Subcutaneous abdominal adipose tissue (tissue), 5 donors: Measurements from ENCODE around the gene ROBO1.

ENCODE experiments used
- H3K27ac ChIP-seq: one replicate; pipeline ENCODE4 v1.7.0; 2013; ENCODE audit warnings: low read depth, mild to moderate bottlenecking, inconsistent platforms, low read length, moderate library complexity
- H3K27me3 ChIP-seq, 5 donors: one replicate each; pipeline ENCODE4 v1.7.0; 2013; ENCODE audit warnings: low read length in 5 of 5, inconsistent platforms in 1 of 5; ENCODE audit not compliant: control insufficient read depth in 5 of 5, insufficient read depth in 4 of 5
- H3K36me3 ChIP-seq, 5 donors: one replicate each; pipeline ENCODE4 v1.7.0; 2013; ENCODE audit warnings: low read length in 5 of 5; ENCODE audit not compliant: control insufficient read depth in 5 of 5, insufficient read depth in 5 of 5
- H3K4me1 ChIP-seq, 5 donors: one replicate each; pipeline ENCODE4 v1.7.0; 2013; ENCODE audit warnings: low read length in 5 of 5, mild to moderate bottlenecking in 3 of 5, moderate library complexity in 1 of 5; ENCODE audit not compliant: control insufficient read depth in 5 of 5, insufficient read depth in 5 of 5
- H3K4me3 ChIP-seq, 5 donors: one replicate each; pipeline ENCODE4 v1.7.0; 2013; ENCODE audit warnings: low read length in 5 of 5, low read depth in 1 of 5
- H3K9ac ChIP-seq, 5 donors: one replicate each; pipeline ENCODE4 v1.7.0; 2013; ENCODE audit warnings: low read length in 5 of 5, mild to moderate bottlenecking in 4 of 5, moderate library complexity in 3 of 5
- H3K9me3 ChIP-seq, 5 donors: one replicate each; pipeline ENCODE4 v1.7.0; 2013; ENCODE audit warnings: low read length in 5 of 5; ENCODE audit not compliant: control insufficient read depth in 5 of 5
- donor health status: healthy.
- donor health status: healthy.
- donor health status: healthy.
- donor health status: healthy.
- donor health status: healthy.

Gene ROBO1

GRCh38 chr3:79497447-79498111 lies 270.2 kb downstream of the ROBO1 start:
- no peaks in the 10 kb centered on the region for H3K27me3 ChIP-seq
- H3K27ac ChIP-seq, result no peak overlapping the region
- no peak overlapping the region for H3K9ac ChIP-seq
- no peaks in the 10 kb centered on the region for H3K9me3 ChIP-seq
- no peaks in the 10 kb centered on the region for H3K4me1 ChIP-seq
- no peaks in the 10 kb centered on the region for H3K36me3 ChIP-seq
- H3K4me3 ChIP-seq, result no peak overlapping the region

GRCh38 chr3:79491029-79491641 lies 276.7 kb downstream of the ROBO1 start:
- no peaks in the 10 kb centered on the region for H3K36me3 ChIP-seq
- peaks cover 0 to 19% (median 15%) of the 10 kb centered on the region in 5 donors for H3K4me1 ChIP-seq
- no peaks in the 10 kb centered on the region for H3K27me3 ChIP-seq
- no peak overlapping the region for H3K27ac ChIP-seq
- peak overlapping the region in 2 of 5 donors; percentile 36 to 49 for H3K4me3 ChIP-seq
- peak overlapping the region in 2 of 5 donors; percentile 12 to 15 for H3K9ac ChIP-seq
- H3K9me3 ChIP-seq, result no peaks in the 10 kb centered on the region

DNA sequence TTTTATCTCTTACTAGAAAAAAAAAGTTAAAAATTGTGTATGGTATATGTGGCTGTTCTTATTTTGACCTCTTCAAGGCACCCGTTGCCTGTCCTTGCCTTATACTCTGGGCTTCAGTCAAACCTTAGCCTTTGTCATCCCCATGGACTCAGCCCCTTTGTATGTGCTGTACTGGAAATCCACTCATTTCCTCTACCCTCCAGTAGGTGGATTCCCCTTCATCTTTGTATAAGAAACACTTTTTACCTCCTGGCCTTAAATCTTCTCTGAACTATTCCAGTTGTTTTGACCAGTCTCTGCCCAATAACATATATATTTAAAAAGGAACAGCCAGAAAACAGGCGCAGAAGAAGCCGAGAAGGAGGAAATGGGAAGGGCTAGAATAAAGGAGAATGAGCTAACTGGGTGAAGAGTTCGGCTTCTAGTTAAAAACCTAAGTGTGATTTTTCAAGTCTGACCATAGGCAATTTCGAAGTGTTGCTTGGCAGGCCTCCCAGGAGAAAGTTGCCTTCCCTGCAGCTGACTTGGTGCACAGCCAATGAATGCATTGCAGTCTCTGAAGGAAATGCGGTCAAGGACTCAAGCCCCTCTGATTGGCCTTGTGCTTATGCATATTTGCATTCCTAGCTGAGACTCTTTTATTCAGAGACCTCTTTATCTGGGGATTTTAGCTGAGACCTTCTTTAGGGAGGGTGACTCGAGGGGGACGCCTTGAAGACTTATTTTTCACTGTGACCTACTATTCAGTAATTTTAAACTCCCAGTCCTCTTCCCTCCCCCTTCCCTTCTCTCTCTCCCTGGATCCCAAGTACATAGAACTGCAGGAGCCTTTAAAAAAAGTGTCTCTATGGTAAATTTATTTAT lies 277.4 kb downstream of the ROBO1 start:
- peaks cover 0 to 19% (median 15%) of the 10 kb centered on the region in 5 donors for H3K4me1 ChIP-seq
- H3K27ac ChIP-seq, result peak overlapping the region; percentile 74
- peak overlapping the region in 3 of 5 donors; percentile 1 to 67 (median 44) for H3K9ac ChIP-seq
- H3K9me3 ChIP-seq, result no peaks in the 10 kb centered on the region
- H3K4me3 ChIP-seq, result peak overlapping the region; percentile 23 to 59 (median 49)
- no peaks in the 10 kb centered on the region for H3K27me3 ChIP-seq
- no peaks in the 10 kb centered on the region for H3K36me3 ChIP-seq

DNA sequence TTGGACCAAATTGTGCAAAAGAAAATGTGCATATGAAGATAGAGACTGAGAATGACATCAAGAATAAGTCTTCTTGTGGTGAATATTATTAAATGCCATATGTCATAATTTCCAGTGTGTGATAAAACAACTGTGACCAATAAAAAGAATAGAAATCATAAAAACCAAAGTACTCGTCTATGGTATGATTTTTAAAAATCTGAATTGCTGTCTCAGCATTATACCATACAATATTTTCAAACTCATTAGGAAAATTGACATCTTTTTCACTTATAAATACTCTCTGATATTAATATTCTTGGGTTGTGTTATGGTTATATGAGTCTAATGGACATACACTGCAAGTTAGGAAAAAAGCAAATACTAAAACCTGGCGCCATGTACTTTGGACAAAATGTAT lies 279.4 kb downstream of the ROBO1 start:
- no peaks in the 10 kb centered on the region for H3K27me3 ChIP-seq
- H3K4me3 ChIP-seq, result no peak overlapping the region
- H3K36me3 ChIP-seq, result no peaks in the 10 kb centered on the region
- no peaks in the 10 kb centered on the region for H3K9me3 ChIP-seq
- peaks cover 0 to 19% (median 15%) of the 10 kb centered on the region in 5 donors for H3K4me1 ChIP-seq
- H3K9ac ChIP-seq, result no peak overlapping the region
- H3K27ac ChIP-seq, result no peak overlapping the region

GRCh38 chr3:79480746-79481145 lies 287.1 kb downstream of the ROBO1 start:
- Histone ChIP-seq H3K27ac (no peak overlapping the region), H3K9me3 (no peaks in the 10 kb centered on the region), H3K27me3 (no peaks in the 10 kb centered on the region), H3K9ac (no peak overlapping the region), H3K4me1 (no peaks in the 10 kb centered on the region), H3K4me3 (no peak overlapping the region), H3K36me3 (no peaks in the 10 kb centered on the region)

DNA sequence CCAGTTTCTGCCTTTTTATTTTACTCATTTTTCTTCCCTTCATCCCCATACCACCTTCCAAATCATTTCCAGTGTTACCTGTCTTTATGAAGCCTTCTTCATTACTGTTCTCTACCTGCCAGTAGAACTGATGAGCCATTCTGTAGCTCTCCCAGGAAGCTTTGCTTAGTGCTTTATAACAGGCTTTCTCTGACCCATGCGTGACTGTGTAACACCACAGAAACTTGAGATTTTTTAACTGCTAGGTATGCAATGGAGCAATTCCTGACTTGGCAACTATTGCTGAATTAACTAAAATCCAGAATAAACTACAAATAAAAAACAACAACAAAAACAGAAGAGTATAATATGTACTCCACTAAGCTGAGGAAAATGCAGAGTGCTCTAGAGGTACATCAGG lies 289.2 kb downstream of the ROBO1 start:
- H3K9me3 ChIP-seq, result no peaks in the 10 kb centered on the region
- no peaks in the 10 kb centered on the region for H3K4me1 ChIP-seq
- no peak overlapping the region for H3K4me3 ChIP-seq
- no peaks in the 10 kb centered on the region for H3K27me3 ChIP-seq
- no peak overlapping the region for H3K27ac ChIP-seq
- H3K36me3 ChIP-seq, result no peaks in the 10 kb centered on the region
- no peak overlapping the region for H3K9ac ChIP-seq

DNA sequence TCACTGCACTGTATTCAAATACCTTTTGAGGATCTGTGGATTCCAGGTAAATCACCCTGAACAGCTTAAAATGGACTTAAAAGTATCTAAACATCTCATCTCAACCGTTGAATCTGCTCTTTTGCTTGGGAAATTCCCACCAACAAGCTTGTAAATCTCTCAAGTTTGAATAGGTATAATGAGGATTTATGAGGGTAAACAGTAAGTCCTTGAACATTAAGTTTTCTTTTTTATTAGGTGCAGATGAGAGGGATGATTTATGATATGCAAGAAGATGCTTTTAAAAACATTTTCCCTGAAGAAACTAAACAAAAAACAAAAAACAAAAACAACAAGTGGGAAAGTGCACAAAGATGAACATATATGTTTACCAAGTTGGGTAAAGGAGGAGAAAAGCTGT lies 290.6 kb downstream of the ROBO1 start:
- H3K27ac ChIP-seq, result no peak overlapping the region

GRCh38 chr3:79473993-79474392 lies 293.8 kb downstream of the ROBO1 start:
- Histone ChIP-seq H3K4me1 (no peaks in the 10 kb centered on the region), H3K4me3 (no peak overlapping the region), H3K27me3 (no peaks in the 10 kb centered on the region), H3K9ac (no peak overlapping the region), H3K27ac (no peak overlapping the region), H3K9me3 (no peaks in the 10 kb centered on the region), H3K36me3 (no peaks in the 10 kb centered on the region)

More for the DNA sequence above, 290.6 kb downstream of the ROBO1 start:
- Histone ChIP-seq H3K9ac (no peak overlapping the region), H3K9me3 (no peaks in the 10 kb centered on the region), H3K36me3 (no peaks in the 10 kb centered on the region), H3K4me1 (no peaks in the 10 kb centered on the region), H3K4me3 (no peak overlapping the region), H3K27me3 (no peaks in the 10 kb centered on the region)

DNA sequence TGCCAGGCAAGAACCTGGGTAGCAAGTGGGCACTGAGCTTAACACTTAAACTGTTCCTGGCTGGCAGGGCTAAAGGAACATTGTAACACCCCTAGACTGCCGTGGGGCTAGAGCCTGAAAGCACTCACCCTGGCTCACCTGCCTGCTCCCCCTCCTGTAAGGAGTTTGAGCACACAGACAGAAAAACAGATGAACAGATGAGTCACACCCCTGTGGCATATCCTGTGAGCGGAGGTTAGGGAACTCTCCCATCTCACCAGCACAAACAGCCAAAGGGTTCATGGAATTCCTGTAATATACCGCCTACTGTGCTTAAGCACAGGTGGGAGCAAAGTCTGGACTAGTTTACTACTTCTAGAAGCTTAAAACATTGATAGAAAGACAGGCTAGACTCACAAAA lies 300.1 kb downstream of the ROBO1 start:
- no peak overlapping the region for H3K27ac ChIP-seq
- no peaks in the 10 kb centered on the region for H3K36me3 ChIP-seq
- no peaks in the 10 kb centered on the region for H3K27me3 ChIP-seq
- no peaks in the 10 kb centered on the region for H3K9me3 ChIP-seq
- no peak overlapping the region for H3K4me3 ChIP-seq
- H3K9ac ChIP-seq, result no peak overlapping the region
- H3K4me1 ChIP-seq, result no peaks in the 10 kb centered on the region
